NT2/D1 (cell line): ENCODE data around the gene GPC6.

Source experiments
- SUZ12 ChIP-seq: IDR thresholded peaks from 2 replicates; pipeline ENCODE4 v1.6.1; 2011; ENCODE audit not compliant: insufficient read length, insufficient read depth; ENCODE audit errors: extremely low read depth
- YY1 ChIP-seq: IDR thresholded peaks from 2 replicates; pipeline ENCODE4 v1.6.1; 2011; ENCODE audit not compliant: insufficient read length, insufficient read depth
- ZNF274 ChIP-seq: IDR thresholded peaks from 2 replicates; pipeline ENCODE4 v1.6.1; 2011; ENCODE audit warnings: mild to moderate bottlenecking, low read depth, low read length

GRCh38 chr13:94382517-94382916, 1155.9 kb downstream of the GPC6 start:
- TF ChIP-seq YY1: no peak
- TF ChIP-seq SUZ12: no peak
- no peak for TF ChIP-seq ZNF274
